ENCODE results near the gene EFCC1.
A peak's percentile ranks its signal among the peaks of the same experiment; 100 is the strongest.

The EFCC1 gene

DNA sequence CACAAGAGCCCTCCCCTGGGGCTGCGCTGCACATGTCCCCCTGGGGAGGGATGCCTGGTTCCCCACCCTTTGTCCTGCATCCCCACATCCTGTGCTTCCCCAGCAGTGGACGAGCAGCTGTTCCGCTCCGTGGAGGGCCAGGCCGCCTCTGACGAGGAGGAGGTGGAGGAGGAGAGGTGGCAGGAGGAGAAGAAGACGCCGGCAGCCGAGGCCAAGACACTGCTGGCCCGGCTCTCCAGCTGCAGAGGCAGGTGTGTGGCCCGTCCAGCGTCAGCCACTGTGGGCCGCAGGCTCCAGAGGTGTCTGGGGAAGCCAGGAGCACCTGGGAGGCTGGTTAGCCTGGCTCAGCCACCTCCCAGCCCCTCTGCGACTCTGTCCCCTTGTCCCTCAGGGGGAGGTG is 31.6 kb downstream of the EFCC1 start:
- DNase-seq: no peak

DNA sequence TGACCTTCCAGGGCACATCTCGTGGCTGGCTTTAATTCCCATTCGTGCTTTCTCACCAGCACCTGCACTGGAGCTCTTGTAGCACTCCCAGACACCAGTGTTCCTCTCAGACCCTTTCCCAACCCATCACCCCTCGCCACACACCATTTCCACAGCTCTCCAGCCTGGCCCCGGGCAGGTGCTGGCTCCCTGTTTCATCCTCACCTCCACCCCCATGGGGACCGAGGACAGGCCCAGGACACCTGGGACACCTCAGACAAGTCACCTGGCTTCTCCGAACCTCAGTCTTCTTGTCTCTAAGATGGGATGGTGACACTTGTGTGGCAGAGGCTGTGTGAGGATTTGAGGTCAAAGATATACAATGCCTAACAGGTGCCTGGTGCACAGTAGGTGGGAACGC is 32.0 kb downstream of the EFCC1 start:
- DNase-seq: no peak

DNA sequence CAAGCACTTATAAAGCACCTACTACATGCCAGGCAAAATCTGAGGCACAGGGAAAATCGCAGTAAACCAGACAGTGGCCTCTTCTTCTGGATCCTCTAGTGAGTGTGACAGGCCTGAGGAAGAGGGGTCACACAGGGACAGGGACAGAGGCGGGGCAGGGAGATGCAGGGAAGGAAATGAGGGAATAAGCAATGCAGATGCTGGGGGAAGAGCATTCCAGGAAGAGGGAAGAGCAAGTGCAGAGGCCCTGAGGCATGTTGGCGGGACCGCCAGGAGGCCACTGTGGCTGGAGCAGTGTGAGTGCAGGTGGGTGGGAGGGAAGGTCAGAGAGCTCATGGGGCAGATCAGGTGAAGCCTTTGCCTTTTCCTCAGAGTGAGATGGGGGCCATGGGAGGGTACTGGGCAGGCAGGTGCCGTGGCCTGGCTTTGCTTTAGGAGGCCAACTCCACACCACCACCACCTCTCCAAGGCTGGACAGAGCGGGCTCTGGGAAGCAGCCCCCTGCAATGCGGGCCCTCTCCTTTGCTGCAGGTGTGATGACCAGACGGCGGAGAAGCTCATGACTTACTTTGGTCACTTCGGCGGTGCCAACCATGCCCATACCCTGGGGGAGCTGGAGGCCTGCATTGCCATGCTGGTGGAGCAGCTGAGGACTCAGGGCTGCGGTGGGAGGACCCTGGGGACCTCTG is 32.7 kb downstream of the EFCC1 start:
- DNase-seq: no peak

- no peak for DNase-seq
Measured at GRCh38 chr3:129034642-129035041, 33.5 kb downstream of the EFCC1 start.

- DNase-seq: no peak
Measured at GRCh38 chr3:129035360-129036221, 34.5 kb downstream of the EFCC1 start.

- no peak for DNase-seq
Measured at GRCh38 chr3:129036222-129037092, 35.4 kb downstream of the EFCC1 start.

GRCh38 chr3:129037093-129037419 is 36.0 kb downstream of the EFCC1 start:
- no peak for DNase-seq

GRCh38 chr3:129038121-129038855 is 37.2 kb downstream of the EFCC1 start:
- DNase-seq: no peak

- DNase-seq: peak in 3 of 51 donors; percentile 6 to 23 (median 8)
Measured at GRCh38 chr3:129039271-129040038, 38.4 kb downstream of the EFCC1 start.

GRCh38 chr3:129040039-129040336 is 38.9 kb downstream of the EFCC1 start:
- DNase-seq: no peak

- no peak for DNase-seq
Measured at GRCh38 chr3:129040579-129041300, 39.6 kb downstream of the EFCC1 start.

GRCh38 chr3:129045675-129046036 is 44.6 kb downstream of the EFCC1 start:
- no peak for DNase-seq

DNA sequence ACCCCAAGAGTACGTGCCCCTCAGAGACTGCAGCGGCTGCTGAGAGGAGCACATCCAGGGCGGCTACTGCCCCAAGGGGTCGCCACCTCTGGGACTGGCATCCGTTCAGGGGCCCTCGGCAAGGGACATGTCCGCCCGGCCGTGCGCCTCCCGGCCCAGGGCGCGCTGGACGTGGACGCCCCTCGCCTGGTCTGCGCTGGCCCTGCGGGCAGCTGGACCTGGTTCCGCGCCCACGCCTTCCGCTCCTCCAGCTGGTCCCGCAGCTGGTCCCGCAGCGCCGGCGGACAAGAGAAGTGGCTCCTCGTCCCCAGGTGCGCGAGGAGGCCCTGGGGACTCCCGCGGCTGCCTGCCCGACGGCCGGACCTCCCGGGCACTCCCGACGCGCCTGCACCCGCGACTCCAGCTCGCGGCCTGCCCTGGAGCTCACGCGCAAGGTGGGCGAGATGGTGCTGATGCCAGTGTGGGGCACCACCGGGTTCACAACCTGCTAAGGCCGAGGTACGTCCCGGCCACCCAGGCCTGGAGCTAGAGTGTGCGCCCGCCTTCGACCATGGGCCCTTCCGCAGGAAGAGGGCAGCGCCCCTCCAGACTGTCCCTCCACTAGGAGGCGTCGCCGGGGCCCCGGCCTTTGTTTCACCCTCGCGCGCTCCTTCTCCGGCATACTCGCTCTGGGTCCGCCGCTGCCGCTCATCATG is 45.1 kb downstream of the EFCC1 start:
- DNase-seq: no peak

DNA sequence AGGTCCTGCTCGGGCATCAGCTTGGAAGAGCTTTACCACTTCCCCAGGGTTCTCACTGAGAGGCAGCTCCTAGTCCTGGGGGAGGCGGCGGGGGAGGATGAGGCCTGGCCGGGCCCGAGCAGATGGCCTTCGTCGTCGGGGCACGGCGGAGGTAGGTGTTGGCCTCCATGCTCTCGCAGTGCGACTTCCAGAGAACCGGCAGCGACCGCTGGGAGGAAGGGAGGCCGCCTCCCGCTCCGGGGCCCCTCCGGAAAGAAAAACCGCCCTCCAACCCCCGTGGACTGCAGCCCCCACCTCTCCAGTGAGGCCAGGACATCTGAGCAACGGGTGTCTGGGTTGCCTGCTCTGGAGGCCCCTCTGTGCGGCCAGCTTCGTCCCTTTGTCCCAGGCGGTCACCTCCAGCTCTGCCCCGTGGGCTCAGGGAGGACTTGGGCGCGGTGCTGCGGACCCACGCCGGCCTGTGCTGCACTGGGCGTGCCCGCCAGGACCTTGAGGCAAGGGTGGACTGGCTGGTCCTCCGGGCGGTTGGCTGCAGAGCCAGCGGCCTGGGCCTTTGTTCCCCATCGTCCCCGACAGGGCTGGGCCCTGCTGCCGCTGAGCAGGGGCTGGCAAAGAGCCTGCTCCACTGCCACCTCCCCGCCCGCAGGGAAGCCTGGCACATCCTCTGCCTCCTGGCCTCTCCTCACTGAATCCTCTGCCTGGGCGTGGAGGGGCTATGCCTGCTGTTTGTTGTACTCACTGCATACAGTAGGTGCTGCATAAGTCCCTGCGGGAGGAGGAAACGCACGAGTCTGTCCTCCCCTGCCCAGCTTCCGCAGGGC is 45.8 kb downstream of the EFCC1 start:
- no peak for DNase-seq

GRCh38 chr3:129047553-129047839 is 46.4 kb downstream of the EFCC1 start:
- DNase-seq: no peak

- DNase-seq: no peak
Measured at GRCh38 chr3:129050556-129051295, 49.6 kb downstream of the EFCC1 start.

GRCh38 chr3:129051871-129052340 is 50.8 kb downstream of the EFCC1 start:
- no peak for DNase-seq

DNA sequence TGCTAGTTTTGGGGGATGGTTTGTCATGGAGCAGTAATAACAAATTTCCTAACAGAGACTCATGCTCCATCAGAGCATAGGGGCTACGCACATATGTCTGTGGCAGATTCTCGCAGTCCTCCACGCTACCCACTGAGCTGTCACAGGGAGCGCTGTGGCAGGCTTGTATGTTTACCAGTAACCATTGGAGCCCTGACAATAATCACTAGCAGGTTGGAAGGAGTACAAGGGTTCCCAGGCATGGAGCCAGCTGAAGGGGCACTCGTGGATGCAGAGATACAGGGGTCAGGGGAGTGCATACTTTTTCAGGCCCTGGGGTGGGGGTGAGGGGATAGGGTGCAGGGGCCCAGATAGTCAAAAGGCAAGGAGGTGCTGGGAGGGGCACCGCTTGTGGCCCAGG is 51.6 kb downstream of the EFCC1 start:
- DNase-seq: no peak

All from hypothalamus (tissue), 51 donors.